PFSK-1 (cell line): Measurements from ENCODE around the gene MGAT3.

Experiments used
- FOXP2 ChIP-seq: optimal IDR thresholded peaks from 2 replicates; pipeline ENCODE3; 2011; ENCODE audit warnings: borderline replicate concordance, control low read depth, inconsistent platforms; ENCODE audit not compliant: insufficient read depth; ENCODE audit errors: extremely low read length, extremely low read depth
- POLR2AphosphoS5 ChIP-seq: IDR thresholded peaks from 2 replicates; pipeline ENCODE4 v1.6.1; 2012; ENCODE audit warnings: low read depth, mild to moderate bottlenecking, control low read depth, low read length, moderate library complexity
- SIN3A ChIP-seq: IDR thresholded peaks from 2 replicates; pipeline ENCODE4 v1.6.1; 2012; ENCODE audit warnings: mild to moderate bottlenecking, low read length, moderate library complexity, borderline replicate concordance; ENCODE audit not compliant: insufficient read depth
- TAF1 ChIP-seq: IDR thresholded peaks from 2 replicates; pipeline ENCODE4 v1.6.1; 2012; ENCODE audit warnings: low read length, control low read depth, borderline replicate concordance; ENCODE audit not compliant: insufficient read depth
- TF ChIP-seq, protein P1 (sequence below), 2 experiments: IDR thresholded peaks; 2 replicates each; pipeline versions ENCODE4 v1.6.1 to v1.8.0; 2011 to 2012; ENCODE audit warnings: low read depth in 2 of 2, low read length in 2 of 2, control low read depth in 1 of 2, inconsistent platforms in 1 of 2, mild to moderate bottlenecking in 1 of 2, moderate library complexity in 1 of 2; ENCODE audit not compliant: insufficient read depth in 1 of 2

Gene MGAT3

DNA sequence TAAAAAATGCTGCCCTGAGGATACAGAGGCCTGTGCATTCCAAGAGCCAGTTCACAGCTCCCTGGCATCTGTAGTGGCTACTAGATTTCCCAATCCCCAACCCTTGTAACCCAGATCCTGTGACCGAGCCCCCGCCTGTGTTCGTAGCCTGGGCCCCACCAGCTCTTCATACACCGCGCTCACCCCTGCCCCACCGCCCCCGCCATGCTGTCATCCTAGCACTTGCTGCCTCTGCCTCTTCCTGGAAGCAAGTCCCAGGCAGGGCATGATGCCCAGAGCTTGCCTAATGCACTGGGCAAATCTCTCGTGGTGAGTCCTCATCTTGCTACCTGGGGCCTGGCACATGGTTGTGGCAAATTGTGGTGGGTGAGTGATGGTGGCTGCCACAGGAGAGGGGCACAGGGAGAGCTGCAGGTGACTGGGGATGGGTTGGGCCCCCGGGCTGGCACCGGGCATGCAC lies 7.1 kb downstream of the MGAT3 start:
- TF ChIP-seq, protein P1, sequence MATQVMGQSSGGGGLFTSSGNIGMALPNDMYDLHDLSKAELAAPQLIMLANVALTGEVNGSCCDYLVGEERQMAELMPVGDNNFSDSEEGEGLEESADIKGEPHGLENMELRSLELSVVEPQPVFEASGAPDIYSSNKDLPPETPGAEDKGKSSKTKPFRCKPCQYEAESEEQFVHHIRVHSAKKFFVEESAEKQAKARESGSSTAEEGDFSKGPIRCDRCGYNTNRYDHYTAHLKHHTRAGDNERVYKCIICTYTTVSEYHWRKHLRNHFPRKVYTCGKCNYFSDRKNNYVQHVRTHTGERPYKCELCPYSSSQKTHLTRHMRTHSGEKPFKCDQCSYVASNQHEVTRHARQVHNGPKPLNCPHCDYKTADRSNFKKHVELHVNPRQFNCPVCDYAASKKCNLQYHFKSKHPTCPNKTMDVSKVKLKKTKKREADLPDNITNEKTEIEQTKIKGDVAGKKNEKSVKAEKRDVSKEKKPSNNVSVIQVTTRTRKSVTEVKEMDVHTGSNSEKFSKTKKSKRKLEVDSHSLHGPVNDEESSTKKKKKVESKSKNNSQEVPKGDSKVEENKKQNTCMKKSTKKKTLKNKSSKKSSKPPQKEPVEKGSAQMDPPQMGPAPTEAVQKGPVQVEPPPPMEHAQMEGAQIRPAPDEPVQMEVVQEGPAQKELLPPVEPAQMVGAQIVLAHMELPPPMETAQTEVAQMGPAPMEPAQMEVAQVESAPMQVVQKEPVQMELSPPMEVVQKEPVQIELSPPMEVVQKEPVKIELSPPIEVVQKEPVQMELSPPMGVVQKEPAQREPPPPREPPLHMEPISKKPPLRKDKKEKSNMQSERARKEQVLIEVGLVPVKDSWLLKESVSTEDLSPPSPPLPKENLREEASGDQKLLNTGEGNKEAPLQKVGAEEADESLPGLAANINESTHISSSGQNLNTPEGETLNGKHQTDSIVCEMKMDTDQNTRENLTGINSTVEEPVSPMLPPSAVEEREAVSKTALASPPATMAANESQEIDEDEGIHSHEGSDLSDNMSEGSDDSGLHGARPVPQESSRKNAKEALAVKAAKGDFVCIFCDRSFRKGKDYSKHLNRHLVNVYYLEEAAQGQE (IDR thresholded peaks at IDR 0.05; ENCODE audit: insufficient read depth in 1 of 2, low read depth in 2 of 2, low read length in 2 of 2) = no peak
- no peak for TF ChIP-seq TAF1

DNA sequence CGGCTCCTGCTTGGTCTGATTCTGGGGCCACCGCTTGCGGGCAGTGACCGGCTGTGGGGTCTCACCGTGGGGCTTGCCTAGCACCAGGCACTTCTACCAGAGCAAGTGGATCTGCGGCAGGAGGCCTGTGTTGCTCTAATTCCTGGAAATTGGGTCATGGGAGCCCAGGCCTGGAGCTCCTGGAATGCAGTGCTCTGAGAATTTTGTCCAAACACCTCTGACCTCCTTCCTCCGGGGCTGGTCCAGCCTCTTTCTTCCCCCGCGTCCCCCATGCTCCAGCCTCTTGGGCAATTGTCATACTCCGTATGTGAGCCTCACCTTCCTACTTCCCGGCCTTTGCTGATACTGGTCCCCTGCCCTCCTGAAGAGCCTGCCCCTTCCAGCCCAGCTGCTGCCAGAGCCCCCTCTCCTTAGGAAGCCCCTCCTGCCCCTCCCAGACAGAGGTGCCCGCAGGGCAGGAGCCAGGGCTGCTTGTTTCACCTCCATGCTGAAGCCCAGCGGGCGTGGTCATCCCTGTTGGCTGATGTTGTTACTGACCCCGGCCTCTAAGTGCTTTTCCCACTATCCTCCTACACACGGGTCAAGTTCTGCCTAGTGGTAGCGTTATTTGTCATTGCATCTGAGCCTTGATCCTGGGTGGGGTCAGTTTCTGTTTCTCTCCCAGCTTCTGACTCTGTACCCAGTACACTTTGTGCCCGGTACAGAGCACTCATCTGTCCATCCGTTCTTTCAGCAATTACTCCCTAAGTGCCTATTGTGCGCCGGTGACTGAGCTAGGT lies 9.6 kb downstream of the MGAT3 start:
- TF ChIP-seq TAF1 (no peak), FOXP2 (no peak), SIN3A (no peak), POLR2AphosphoS5 (no peak)
- TF ChIP-seq, protein P1 (IDR thresholded peaks at IDR 0.05; ENCODE audit: insufficient read depth in 1 of 2, low read depth in 2 of 2, low read length in 2 of 2) = no peak

DNA sequence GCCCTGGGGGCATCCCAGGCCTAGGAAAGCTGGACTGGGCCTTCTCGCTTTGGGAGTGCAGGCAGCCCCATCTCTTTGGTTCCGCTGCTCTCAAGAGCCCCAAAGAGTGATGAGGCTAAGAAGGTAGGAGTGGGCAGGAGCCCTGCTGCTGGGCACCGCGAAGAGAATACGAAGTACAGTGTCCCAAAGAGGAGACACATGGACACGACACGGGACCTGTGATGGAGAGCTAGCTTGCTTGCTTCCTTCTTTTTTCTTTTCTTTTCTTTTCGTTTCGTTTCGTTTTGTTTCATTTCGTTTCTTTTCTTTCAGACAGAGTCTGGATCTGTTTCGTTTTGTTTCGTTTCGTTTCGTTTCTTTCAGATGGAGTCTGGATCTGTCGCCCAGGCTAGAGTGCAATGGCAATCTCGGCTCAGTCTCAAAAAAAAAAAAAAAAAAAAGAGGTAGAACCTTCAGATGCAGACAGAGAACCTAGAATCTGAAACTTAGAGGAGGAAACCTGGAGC lies 10.6 kb downstream of the MGAT3 start:
- TF ChIP-seq TAF1 = no peak
- TF ChIP-seq FOXP2 = no peak
- TF ChIP-seq POLR2AphosphoS5 = no peak
- TF ChIP-seq, protein P1 (IDR thresholded peaks at IDR 0.05; ENCODE audit: insufficient read depth in 1 of 2, low read depth in 2 of 2, low read length in 2 of 2) = no peak
- no peak for TF ChIP-seq SIN3A

DNA sequence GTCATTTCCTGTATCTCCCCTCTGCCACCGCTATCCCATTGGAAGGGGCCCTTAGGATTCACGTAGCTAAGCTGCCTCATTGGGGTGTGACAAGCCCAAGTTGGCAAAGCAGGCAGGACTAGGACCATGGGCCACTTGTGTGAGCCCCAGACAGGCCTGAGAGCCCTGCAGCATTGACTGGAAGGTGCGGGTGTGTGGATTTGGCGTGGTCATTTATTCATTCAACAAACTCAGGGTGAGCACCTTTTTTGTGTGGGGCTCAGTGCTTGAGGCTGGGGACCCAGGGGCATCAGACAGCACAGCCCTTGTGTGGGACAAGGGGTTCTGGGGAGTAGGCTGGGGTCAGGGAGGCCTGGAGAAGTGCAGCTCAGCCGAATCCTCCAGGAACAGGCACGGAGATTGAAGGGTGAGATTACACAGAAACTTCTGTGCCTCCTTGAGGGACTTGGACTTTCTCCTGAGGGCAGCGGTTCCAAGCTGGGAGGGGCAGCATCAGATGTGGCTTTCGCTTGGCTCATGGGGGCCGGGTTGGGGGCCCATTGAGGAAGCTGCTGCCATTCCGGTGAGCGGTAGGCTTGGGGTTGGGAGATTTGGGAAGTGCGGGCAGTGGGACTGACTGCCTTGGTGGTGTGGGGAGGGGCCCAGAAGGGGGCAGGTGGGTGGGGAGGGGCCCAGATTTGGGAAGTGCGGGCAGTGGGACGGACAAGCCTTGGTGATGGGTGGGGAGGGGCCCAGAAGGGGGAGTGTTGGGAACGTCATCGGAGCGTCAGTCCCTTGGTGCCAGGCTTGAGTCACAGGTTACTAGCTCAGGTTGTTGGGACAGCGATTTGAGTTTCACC lies 11.9 kb downstream of the MGAT3 start:
- no peak for TF ChIP-seq POLR2AphosphoS5
- TF ChIP-seq, protein P1 (IDR thresholded peaks at IDR 0.05; ENCODE audit: insufficient read depth in 1 of 2, low read depth in 2 of 2, low read length in 2 of 2) = no peak
- no peak for TF ChIP-seq FOXP2
- no peak for TF ChIP-seq TAF1
- no peak for TF ChIP-seq SIN3A
